MM.1S (cell line): Measurements from ENCODE around the gene CPT1C.

Source experiments
- EZH2 ChIP-seq: fragments of 300-600 bp; sonication (generic); optimal IDR thresholded peaks from 2 replicates; pipeline ENCODE3; 2017; ENCODE audit warnings: low read depth, mild to moderate bottlenecking, antibody characterized with exemption, low read length, mixed read lengths
- EZH2phosphoT487 ChIP-seq: fragments of 300-600 bp; sonication (generic); IDR thresholded peaks from 2 replicates; pipeline ENCODE4 v1.6.1; 2018; ENCODE audit warnings: antibody characterized with exemption, low read length
- TF ChIP-seq, protein P1 (sequence below): fragments of 300-600 bp; sonication (generic); IDR thresholded peaks from 2 replicates; pipeline ENCODE4 v1.5.1; 2016; ENCODE audit warnings: antibody characterized with exemption, low read length, mixed read lengths

DNA sequence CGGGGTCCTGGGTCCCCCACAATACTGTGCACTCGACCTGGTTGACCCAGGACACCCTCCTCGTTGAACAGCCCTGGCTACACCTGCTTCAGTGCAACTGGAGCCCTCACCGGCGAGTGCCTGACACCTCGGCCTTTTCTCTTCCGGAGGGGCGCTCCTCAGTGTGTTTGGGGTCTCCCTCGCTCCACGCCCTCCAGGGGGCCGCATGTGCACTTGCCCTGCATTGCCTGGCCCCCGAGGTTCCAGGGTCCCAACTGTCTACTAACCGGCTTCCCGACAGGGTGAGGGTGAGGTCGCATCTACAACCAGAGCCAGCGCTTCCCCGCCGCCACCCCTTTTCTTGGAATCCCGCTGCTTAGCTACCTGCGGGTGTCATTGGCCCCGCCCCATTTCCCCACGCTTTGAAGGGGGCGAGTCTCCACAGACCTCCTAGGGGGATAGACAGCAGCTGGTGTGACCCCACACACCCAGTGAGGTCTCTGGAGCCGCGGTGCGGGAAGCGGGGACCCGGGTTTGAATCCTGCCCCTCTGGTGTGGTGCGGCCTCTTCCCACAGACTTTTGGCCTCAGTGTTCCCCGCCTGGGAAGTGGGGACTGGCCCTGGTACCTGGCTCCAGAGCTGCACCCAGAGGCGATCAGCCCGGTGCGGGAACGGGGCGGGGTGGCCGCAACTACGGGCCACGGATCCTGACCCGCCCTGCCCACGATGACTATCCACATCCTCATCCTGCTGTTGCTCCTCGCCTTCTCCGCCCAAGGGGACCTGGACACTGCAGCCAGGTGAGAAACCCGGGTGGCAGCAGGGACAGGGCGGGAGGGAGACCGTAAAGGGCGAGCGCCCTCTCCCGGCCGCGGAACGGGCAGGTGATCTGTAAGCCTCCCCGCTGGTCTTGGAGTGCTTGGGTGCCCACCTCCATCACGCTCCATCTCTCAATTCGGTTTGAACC, 1.5 kb upstream of the CPT1C start, which contains the start of gene ADM5:
- TF ChIP-seq, protein P1, sequence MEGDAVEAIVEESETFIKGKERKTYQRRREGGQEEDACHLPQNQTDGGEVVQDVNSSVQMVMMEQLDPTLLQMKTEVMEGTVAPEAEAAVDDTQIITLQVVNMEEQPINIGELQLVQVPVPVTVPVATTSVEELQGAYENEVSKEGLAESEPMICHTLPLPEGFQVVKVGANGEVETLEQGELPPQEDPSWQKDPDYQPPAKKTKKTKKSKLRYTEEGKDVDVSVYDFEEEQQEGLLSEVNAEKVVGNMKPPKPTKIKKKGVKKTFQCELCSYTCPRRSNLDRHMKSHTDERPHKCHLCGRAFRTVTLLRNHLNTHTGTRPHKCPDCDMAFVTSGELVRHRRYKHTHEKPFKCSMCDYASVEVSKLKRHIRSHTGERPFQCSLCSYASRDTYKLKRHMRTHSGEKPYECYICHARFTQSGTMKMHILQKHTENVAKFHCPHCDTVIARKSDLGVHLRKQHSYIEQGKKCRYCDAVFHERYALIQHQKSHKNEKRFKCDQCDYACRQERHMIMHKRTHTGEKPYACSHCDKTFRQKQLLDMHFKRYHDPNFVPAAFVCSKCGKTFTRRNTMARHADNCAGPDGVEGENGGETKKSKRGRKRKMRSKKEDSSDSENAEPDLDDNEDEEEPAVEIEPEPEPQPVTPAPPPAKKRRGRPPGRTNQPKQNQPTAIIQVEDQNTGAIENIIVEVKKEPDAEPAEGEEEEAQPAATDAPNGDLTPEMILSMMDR: no peak
- no peak for TF ChIP-seq EZH2phosphoT487
- no peak for TF ChIP-seq EZH2
